GM21515 (cell line): ENCODE measurements around the gene ADNP.

Experiments used
- ATAC-seq: cut with Tn5 transposase; IDR thresholded peaks from one replicate; pipeline ENCODE4 v1.9.1; 2021; ENCODE audit not compliant: unreplicated experiment

Gene ADNP

DNA sequence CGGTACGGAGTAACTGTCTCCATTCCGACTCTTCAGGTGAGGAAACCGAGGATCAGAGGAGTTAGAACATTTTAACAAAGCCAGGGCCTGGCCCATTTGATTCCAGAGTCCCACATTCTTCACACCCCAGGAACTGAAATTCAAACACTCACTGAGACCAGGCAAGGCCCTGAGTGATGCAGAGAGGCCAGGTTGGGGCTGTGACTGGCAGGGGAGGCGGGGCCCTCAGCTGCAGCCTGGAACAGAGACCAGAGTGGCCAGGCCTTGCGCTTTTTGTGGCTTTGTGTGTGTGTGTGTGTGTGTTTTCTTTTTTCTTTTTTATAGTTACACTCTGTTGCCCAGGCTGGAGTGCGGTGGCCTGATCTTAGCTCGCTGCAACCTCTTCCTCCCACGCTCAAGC, 79.2 kb downstream of the ADNP start:
- no peak for ATAC-seq

DNA sequence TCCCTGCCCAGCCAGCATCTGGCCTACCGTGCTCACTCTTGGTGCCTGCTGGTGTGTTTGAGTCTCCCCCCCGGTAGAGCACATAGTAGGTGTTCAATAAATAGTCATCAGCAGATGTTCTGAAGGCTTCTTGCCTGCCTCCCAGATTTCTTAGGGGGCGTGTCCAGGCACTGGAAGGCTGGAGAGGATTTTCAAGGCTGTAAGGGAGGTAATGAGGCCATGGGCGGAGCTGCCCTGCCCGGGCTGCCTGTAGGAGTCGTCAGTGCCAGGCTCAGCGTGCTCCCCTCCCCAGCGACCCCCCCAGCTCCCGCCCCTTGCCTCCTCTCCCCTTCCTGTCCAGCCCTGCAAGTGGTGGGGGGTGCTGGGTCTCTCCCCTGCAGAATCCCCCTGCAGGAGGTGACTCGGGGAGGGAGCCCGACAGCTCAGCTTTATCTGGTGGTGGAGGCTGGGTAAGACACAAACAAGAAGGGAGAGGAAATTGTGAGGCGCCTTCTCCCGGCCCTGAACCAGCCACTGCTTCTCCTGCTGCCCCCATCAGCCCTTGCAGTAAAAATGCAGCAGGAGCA, 80.4 kb downstream of the ADNP start:
- no peak for ATAC-seq

DNA sequence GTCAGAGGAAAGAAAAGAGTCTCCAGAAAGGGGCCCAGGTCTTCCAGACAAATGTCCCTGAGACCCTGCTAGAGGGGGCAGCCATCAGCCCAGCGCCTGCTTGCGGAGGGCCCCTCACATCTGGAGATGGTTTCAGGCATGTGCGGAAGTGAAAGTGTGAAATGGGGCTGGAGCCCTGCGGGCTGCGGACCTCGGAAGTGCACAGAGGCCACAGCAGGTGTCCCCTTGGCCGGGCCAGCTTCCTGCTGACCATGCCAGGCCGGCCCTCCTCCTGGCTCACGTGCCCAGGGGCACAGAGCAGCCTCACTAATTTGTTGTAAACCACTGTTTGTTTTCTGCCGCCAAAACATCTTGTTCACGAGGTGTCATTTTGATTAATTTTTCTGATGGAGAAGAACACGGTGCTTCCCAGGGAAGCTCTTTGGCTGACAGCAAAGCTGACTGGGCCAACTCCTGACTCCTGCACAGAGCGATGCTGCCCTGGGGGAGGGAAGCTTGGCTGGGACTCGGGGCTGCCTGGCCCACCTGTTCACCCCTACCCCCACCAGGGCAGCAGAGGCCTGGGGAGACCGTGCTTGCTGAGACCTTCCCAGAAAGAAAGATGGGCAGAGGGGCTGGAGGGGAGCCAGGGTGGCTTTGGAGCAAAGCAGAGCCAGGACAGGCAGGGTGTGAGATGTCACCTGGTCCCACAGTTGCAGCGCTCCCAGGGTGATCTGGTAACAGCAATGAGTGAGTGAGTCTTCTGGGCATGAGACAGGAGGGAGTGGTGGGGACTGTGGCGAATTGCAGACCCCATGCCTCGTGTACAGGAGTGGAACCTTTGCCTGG, 82.2 kb downstream of the ADNP start:
- no peak for ATAC-seq

- no peak for ATAC-seq
These were observed 82.9 kb downstream of the ADNP start for GRCh38 chr20:50848341-50848808.

- no peak for ATAC-seq
These were observed 85.5 kb downstream of the ADNP start for GRCh38 chr20:50845566-50846215.

GRCh38 chr20:50844430-50845100, 86.7 kb downstream of the ADNP start:
- peak; percentile 89 for ATAC-seq

DNA sequence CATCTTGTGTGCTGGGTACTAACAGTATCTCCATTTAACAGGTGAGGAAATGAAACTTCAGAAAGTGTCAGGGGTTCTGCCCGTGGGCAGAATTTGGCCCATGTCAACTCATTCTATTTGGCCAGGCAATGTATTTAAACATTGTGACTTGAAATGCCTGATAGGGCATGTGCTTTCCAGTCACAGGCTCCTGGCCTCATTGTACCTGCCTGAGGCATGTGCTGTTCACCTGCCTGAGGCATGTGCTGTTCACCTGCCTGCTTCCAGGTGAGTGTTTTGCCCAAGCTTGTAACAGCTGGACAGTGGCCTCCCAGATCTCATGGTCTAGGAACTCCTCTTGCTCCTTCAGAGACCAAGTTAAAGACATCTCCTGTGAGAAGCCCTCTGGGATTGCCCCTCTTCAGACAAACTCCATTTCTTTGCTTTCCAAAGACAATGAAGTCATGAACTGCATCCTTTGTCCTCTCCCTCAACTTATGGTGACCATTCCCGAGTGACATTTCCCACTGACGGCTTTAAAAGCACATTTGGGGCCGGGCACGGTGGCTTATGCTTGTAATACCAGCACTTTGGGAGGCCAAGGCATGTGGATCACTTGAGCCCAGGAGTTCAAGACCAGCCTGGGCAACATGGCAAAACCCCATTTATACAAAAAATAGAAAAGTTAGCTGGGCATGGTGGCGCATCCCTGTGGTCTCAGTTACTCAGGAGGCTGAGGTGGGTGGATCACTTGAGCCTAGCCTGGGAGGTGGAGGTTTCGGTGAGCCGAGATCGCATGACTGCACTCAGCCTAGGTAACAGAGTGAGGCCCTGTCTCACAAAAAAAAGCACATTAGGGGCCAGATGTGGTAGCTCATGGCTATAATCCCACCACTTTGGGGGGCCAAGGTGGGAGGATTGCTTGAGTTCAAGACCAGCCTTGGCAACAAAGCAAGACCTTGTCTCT, 87.6 kb downstream of the ADNP start:
- ATAC-seq, result no peak

DNA sequence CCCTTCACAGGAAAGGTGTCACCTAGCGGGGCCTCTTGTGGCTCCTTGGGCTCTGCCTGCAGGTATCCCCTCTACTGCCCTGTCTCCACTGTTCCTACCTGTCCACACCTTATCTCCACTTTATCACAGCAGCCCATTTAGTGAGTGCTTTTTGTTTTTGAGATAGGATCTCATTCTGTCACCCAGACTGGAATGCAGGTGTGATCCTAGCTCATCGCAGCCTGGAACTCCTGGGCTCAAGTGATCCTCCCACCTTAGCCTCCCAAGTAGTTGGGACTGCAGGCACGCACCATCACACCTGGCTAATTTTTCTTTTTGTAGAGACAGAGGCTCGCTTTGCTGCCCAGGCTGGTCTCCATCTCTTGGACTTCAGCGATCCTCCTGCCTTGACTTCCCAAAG, 88.4 kb downstream of the ADNP start:
- no peak for ATAC-seq
